GM21381 (cell line): ENCODE results near the gene VHLL.
"Not testable (repeated sequence)": the region's sequence is repeated elsewhere in the genome, so short reads cannot be mapped to it uniquely, and the experiment has no call there.

Experiments
- ATAC-seq: cut with Tn5 transposase; IDR thresholded peaks from one replicate; pipeline ENCODE4 v1.9.1; 2021; ENCODE audit warnings: mild to moderate bottlenecking, moderate library complexity; ENCODE audit not compliant: unreplicated experiment

The VHLL gene

GRCh38 chr1:156298852-156299357 lies at the start of gene VHLL:
VHLL (minus strand) TSS chr1:156299307; CDS start chr1:156299189, 118 bp downstream.
- ATAC-seq = no peak

- ATAC-seq = no peak
These were observed 48.2 kb upstream of the VHLL start for GRCh38 chr1:156347331-156347730.

- ATAC-seq = no peak
These were observed 47.5 kb upstream of the VHLL start for GRCh38 chr1:156346636-156347035.

- ATAC-seq = not testable (repeated sequence)
These were observed 46.9 kb upstream of the VHLL start for GRCh38 chr1:156346035-156346434.

GRCh38 chr1:156344409-156344808 lies 45.3 kb upstream of the VHLL start:
- no peak for ATAC-seq

GRCh38 chr1:156342166-156342955 lies 43.3 kb upstream of the VHLL start:
- ATAC-seq = no peak

- ATAC-seq = peak; percentile 89
These were observed 39.3 kb upstream of the VHLL start, which contains the start of the genes CCT3 and TSACC for GRCh38 chr1:156338180-156338976. CCT3 (minus strand) TSS chr1:156338292; CDS start chr1:156338184, 108 bp downstream. TSACC (plus strand) TSS chr1:156338526; CDS start chr1:156339758, 1,232 bp downstream.

GRCh38 chr1:156337888-156338179 lies 38.7 kb upstream of the VHLL start:
- ATAC-seq = no peak

- ATAC-seq = no peak
These were observed 38.2 kb upstream of the VHLL start for GRCh38 chr1:156337052-156337887.

GRCh38 chr1:156336242-156336641 lies 37.1 kb upstream of the VHLL start:
- ATAC-seq = no peak

- ATAC-seq = not testable (repeated sequence)
These were observed 24.1 kb upstream of the VHLL start for GRCh38 chr1:156323179-156323578.

- ATAC-seq = no peak
These were observed 21.5 kb upstream of the VHLL start for GRCh38 chr1:156320560-156320959.

GRCh38 chr1:156319664-156320063 lies 20.6 kb upstream of the VHLL start:
- no peak for ATAC-seq

- no peak for ATAC-seq
These were observed 17.8 kb upstream of the VHLL start for GRCh38 chr1:156316909-156317308.

- ATAC-seq = no peak
These were observed 11.9 kb upstream of the VHLL start for GRCh38 chr1:156310962-156311361.

- ATAC-seq = no peak
These were observed 9.0 kb upstream of the VHLL start for GRCh38 chr1:156308078-156308477.

- ATAC-seq = no peak
These were observed 6.1 kb upstream of the VHLL start for GRCh38 chr1:156305215-156305614.

- no peak for ATAC-seq
These were observed 4.1 kb upstream of the VHLL start for GRCh38 chr1:156303241-156303640.

- no peak for ATAC-seq
These were observed 3.6 kb downstream of the VHLL start, which contains the start of gene GLMP for GRCh38 chr1:156295391-156295947. GLMP (minus strand) TSS chr1:156295679; CDS start chr1:156295645, 34 bp downstream.

- ATAC-seq = no peak
These were observed 5.2 kb downstream of the VHLL start for GRCh38 chr1:156293895-156294294.

GRCh38 chr1:156293098-156293434 lies 6.0 kb downstream of the VHLL start:
- ATAC-seq = no peak
